Astrocyte (in vitro differentiated cells and primary cell): ENCODE measurements around the gene CLEC20A. TPM values are rescaled to one million over a fixed set of nuclear protein-coding genes. Genes with fewer than 3 reads are reported as not detected.

Experiments
- DNase-seq: peaks from one replicate; pipeline ENCODE4 v3.0.0-alpha.2; 2010; ENCODE audit warnings: low read depth
- FAIRE-seq: peaks from 2 replicates; lab custom pipeline; 2011; peaks lifted over from hg19 to GRCh38; lab: Jason Lieb, UNC
- H2AFZ ChIP-seq: 2 replicates; pipeline ENCODE4 v1.6.0; 2012; ENCODE audit warnings: low read depth, low read length, inconsistent platforms
- H3K27ac ChIP-seq: 2 replicates; pipeline ENCODE4 v1.5.1; 2011; ENCODE audit warnings: low read depth, low read length, inconsistent platforms
- H3K27me3 ChIP-seq: 2 replicates; pipeline ENCODE4 v1.6.0; 2011; ENCODE audit warnings: low read length, inconsistent platforms; ENCODE audit not compliant: insufficient read depth
- H3K36me3 ChIP-seq: 2 replicates; pipeline ENCODE4 v1.5.1; 2011; ENCODE audit warnings: low read length, inconsistent platforms; ENCODE audit not compliant: insufficient read depth
- H3K4me1 ChIP-seq: 2 replicates; pipeline ENCODE4 v1.5.1; 2011; ENCODE audit warnings: low read length, inconsistent platforms; ENCODE audit not compliant: insufficient read depth
- H3K4me2 ChIP-seq: 2 replicates; pipeline ENCODE4 v1.6.0; 2012; ENCODE audit warnings: low read length, inconsistent platforms
- H3K4me3 ChIP-seq: 2 replicates; pipeline ENCODE4 v1.5.1; 2011; ENCODE audit warnings: low read depth, mild to moderate bottlenecking, low read length, inconsistent platforms; ENCODE audit not compliant: insufficient read depth
- H3K79me2 ChIP-seq: 2 replicates; pipeline ENCODE4 v1.6.0; 2012; ENCODE audit warnings: mild to moderate bottlenecking, low read length, inconsistent platforms; ENCODE audit not compliant: insufficient read depth
- H3K9ac ChIP-seq: 2 replicates; pipeline ENCODE4 v1.6.0; 2012; ENCODE audit warnings: mild to moderate bottlenecking, low read length, inconsistent platforms
- H3K9me3 ChIP-seq: 2 replicates; pipeline ENCODE4 v1.5.1; 2012; ENCODE audit warnings: low read depth, mild to moderate bottlenecking, low read length, inconsistent platforms; ENCODE audit not compliant: insufficient read depth
- H4K20me1 ChIP-seq: 2 replicates; pipeline ENCODE4 v1.6.0; 2012; ENCODE audit warnings: low read length, inconsistent platforms; ENCODE audit not compliant: insufficient read depth
- H3K27ac Mint-ChIP-seq: one replicate; pipeline ENCODE4 v1.8.0; 2021; ENCODE audit warnings: mild to moderate bottlenecking, mixed read lengths; ENCODE audit not compliant: unreplicated experiment
- H3K27me3 Mint-ChIP-seq: one replicate; pipeline ENCODE4 v1.8.0; 2021; ENCODE audit warnings: low read depth, mixed read lengths; ENCODE audit not compliant: unreplicated experiment
- H3K36me3 Mint-ChIP-seq: one replicate; pipeline ENCODE4 v1.8.0; 2021; ENCODE audit warnings: low read depth, mixed read lengths; ENCODE audit not compliant: unreplicated experiment
- H3K4me1 Mint-ChIP-seq: one replicate; pipeline ENCODE4 v1.8.0; 2021; ENCODE audit warnings: low read depth, mixed read lengths; ENCODE audit not compliant: unreplicated experiment
- H3K4me3 Mint-ChIP-seq: one replicate; pipeline ENCODE4 v1.8.0; 2021; ENCODE audit warnings: mild to moderate bottlenecking, moderate library complexity, mixed read lengths; ENCODE audit not compliant: unreplicated experiment
- H3K9me3 Mint-ChIP-seq: one replicate; pipeline ENCODE4 v1.8.0; 2021; ENCODE audit warnings: mild to moderate bottlenecking, mixed read lengths; ENCODE audit not compliant: unreplicated experiment
- CTCF ChIP-seq: IDR thresholded peaks from 2 replicates; pipeline ENCODE4 v1.5.1; 2011; ENCODE audit warnings: low read depth, mild to moderate bottlenecking, inconsistent platforms, low read length, moderate library complexity; ENCODE audit not compliant: insufficient read depth
- EZH2 ChIP-seq: IDR thresholded peaks from 2 replicates; pipeline ENCODE4 v1.6.1; 2012; ENCODE audit warnings: mild to moderate bottlenecking, low read length, inconsistent platforms; ENCODE audit not compliant: insufficient read depth
- total RNA-seq: library from RNA; stranded (reverse); gene quantifications from 2 replicates; pipeline ENCODE4 v1.2.1, GENCODE V29; 2021

CLEC20A gene
- total RNA-seq, 1 donor from 2014 or later = not detected

DNA sequence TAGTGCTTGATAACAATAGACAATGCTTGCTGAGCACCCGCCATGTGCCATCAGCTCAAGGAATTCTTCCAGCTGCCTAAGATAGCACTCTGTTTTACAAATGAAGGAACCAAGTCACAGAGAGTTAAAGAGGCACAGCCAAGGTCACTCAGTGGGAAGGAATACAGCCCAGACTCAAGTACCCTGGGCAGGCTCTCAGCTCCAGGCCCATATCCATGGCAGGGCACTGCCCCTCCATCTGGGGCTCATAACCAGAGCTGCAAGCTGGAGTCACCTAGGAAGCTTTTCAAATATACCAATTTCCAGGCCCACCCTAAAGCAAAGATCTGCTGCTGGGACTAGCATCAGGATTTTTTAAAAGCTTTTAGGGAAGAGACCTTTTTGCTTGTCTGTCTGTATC is 1.6 kb downstream of the CLEC20A start:
- no peak overlapping the region for H3K4me2 ChIP-seq
- no peak overlapping the region for H3K27ac ChIP-seq
- peaks cover 25% of the 10 kb centered on the region for H3K27me3 Mint-ChIP-seq
- H3K9ac ChIP-seq = no peak overlapping the region
- no peaks in the 10 kb centered on the region for H3K9me3 ChIP-seq
- no peaks in the 10 kb centered on the region for H3K36me3 Mint-ChIP-seq
- no peaks in the 10 kb centered on the region for H3K27me3 ChIP-seq
- no peak overlapping the region for H3K4me3 Mint-ChIP-seq
- H3K79me2 ChIP-seq = no peaks in the 10 kb centered on the region
- H3K9me3 Mint-ChIP-seq = no peaks in the 10 kb centered on the region
- H2AFZ ChIP-seq = no peak overlapping the region
- FAIRE-seq (no peak), DNase-seq (no peak)
- H3K4me1 ChIP-seq = no peaks in the 10 kb centered on the region
- no peak overlapping the region for H3K4me3 ChIP-seq
- no peaks in the 10 kb centered on the region for H3K36me3 ChIP-seq
- TF ChIP-seq CTCF (no peak), EZH2 (no peak)
- no peak overlapping the region for H3K27ac Mint-ChIP-seq
- H3K4me1 Mint-ChIP-seq = no peaks in the 10 kb centered on the region
- H4K20me1 ChIP-seq = no peaks in the 10 kb centered on the region

GRCh38 chr1:178494569-178494971 is 2.2 kb downstream of the CLEC20A start:
- Histone ChIP-seq H3K4me1 (no peaks in the 10 kb centered on the region), H2AFZ (no peak overlapping the region), H3K9ac (no peak overlapping the region), H3K4me2 (no peak overlapping the region), H3K79me2 (no peaks in the 10 kb centered on the region), H4K20me1 (no peaks in the 10 kb centered on the region), H3K27ac (no peak overlapping the region), H3K36me3 (no peaks in the 10 kb centered on the region), H3K9me3 (no peaks in the 10 kb centered on the region), H3K27me3 (no peaks in the 10 kb centered on the region), H3K4me3 (no peak overlapping the region)
- H3K27me3 Mint-ChIP-seq = peaks cover 25% of the 10 kb centered on the region
- FAIRE-seq (no peak), DNase-seq (no peak)
- H3K9me3 Mint-ChIP-seq = no peaks in the 10 kb centered on the region
- TF ChIP-seq EZH2 = no peak
- no peak for TF ChIP-seq CTCF
- no peaks in the 10 kb centered on the region for H3K36me3 Mint-ChIP-seq
- H3K27ac Mint-ChIP-seq = no peak overlapping the region
- no peaks in the 10 kb centered on the region for H3K4me1 Mint-ChIP-seq
- H3K4me3 Mint-ChIP-seq = no peak overlapping the region

GRCh38 chr1:178493301-178493741 is 3.4 kb downstream of the CLEC20A start:
- Histone ChIP-seq H3K4me1 (no peaks in the 10 kb centered on the region), H3K4me3 (no peak overlapping the region), H3K4me2 (no peak overlapping the region), H3K9ac (no peak overlapping the region), H3K9me3 (no peaks in the 10 kb centered on the region), H3K27me3 (no peaks in the 10 kb centered on the region), H3K36me3 (no peaks in the 10 kb centered on the region), H2AFZ (no peak overlapping the region), H3K79me2 (no peaks in the 10 kb centered on the region), H4K20me1 (no peaks in the 10 kb centered on the region), H3K27ac (no peak overlapping the region)
- DNase-seq (no peak), FAIRE-seq (no peak)
- H3K36me3 Mint-ChIP-seq = no peaks in the 10 kb centered on the region
- TF ChIP-seq CTCF (no peak), EZH2 (no peak)
- H3K27me3 Mint-ChIP-seq = peaks cover 25% of the 10 kb centered on the region
- H3K27ac Mint-ChIP-seq = no peak overlapping the region
- no peaks in the 10 kb centered on the region for H3K4me1 Mint-ChIP-seq
- H3K9me3 Mint-ChIP-seq = no peaks in the 10 kb centered on the region
- no peak overlapping the region for H3K4me3 Mint-ChIP-seq
